ENCODE results near the gene KCTD12.

DNA sequence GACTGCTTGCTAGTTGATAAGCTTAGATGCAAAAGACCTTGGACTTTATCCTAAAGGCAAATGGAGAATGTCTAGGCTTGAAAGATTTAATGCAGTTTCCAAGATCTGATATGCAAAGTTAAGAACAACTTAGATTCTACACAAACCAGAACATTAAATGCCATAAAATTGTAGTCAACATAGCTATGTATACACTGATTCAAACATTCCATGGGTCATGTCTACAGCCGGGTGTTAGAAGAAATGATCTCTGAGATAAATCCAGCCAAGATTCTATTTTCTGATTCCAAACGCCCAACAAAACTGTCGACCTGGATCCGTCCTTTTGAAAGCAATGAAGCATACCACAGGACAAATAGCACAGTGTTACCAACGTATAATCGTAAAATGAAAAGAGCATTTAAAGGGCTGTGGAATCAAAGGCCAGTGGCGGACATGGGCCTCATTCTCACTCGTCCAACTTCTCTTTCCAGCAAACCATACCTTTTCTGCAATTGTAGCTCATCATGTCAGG, 52.7 kb downstream of the KCTD12 start:
- TF ChIP-seq, protein P1, sequence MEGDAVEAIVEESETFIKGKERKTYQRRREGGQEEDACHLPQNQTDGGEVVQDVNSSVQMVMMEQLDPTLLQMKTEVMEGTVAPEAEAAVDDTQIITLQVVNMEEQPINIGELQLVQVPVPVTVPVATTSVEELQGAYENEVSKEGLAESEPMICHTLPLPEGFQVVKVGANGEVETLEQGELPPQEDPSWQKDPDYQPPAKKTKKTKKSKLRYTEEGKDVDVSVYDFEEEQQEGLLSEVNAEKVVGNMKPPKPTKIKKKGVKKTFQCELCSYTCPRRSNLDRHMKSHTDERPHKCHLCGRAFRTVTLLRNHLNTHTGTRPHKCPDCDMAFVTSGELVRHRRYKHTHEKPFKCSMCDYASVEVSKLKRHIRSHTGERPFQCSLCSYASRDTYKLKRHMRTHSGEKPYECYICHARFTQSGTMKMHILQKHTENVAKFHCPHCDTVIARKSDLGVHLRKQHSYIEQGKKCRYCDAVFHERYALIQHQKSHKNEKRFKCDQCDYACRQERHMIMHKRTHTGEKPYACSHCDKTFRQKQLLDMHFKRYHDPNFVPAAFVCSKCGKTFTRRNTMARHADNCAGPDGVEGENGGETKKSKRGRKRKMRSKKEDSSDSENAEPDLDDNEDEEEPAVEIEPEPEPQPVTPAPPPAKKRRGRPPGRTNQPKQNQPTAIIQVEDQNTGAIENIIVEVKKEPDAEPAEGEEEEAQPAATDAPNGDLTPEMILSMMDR (conservative IDR thresholded peaks at IDR 0.05; ENCODE audit: low read length): no peak
- no peak for TF ChIP-seq EZH2phosphoT487 (IDR thresholded peaks at IDR 0.05; ENCODE audit: borderline replicate concordance, low read depth, low read length)
